Measurements from ENCODE around the gene FBN2.

FBN2 gene

DNA sequence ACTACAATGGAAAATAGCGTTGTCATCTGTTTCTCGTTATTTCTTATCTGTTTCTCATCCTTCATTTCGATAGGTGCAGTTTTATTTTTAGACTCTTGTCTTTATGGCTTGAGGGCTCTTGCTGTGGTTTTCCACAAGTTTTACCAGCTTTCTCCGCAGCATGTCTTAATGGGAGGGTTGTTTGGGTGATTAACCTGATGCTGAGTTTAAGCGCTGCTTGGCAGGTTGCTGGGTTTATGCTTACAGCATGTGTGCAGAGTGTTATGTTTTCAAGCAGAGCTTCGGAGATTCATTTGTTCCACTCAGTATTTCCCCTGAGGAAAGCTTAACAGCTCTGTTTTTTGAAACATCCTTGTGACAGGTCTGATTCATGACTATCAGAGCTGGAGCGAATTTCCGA, 300.5 kb downstream of the FBN2 start:
- DNase-seq = peak; percentile 64

DNA sequence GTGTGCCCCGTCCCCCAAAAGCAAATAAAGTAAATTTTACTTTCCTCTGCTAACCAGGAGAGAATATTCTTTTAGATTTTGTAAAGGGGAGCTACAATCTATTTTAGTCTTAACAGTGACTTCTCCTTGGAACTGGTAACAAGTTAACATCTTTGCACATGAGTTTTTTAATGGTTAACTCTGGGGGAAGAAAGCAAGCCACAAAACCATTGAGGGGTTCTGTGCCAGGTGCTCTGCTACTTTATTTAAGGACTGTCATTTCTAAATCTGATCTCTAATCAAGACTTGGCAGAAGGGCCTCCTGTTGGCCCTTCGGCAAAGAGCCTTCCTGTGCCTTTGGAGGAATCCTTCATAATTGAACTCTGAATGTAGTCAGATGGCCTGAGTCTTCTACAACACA, 301.0 kb downstream of the FBN2 start:
- no peak for DNase-seq

DNA sequence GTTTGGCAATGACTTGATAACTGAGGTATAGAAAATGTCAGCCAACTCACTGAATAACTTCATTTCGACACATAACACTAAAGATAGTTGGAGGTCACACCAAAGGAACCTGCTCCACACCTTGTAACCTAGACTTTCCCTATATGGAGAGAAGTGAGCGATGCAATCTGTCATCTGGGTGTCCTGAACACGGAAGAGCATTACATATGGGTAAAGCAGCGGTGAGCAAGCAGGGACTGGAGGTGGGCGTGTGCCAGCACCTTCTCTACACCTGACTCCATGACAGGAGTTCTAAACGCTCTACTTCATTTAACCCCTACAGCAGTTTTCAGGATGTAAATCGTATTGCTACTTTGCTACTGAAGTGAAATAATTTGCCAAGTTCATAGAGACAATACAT, 301.7 kb downstream of the FBN2 start:
- DNase-seq = no peak

DNA sequence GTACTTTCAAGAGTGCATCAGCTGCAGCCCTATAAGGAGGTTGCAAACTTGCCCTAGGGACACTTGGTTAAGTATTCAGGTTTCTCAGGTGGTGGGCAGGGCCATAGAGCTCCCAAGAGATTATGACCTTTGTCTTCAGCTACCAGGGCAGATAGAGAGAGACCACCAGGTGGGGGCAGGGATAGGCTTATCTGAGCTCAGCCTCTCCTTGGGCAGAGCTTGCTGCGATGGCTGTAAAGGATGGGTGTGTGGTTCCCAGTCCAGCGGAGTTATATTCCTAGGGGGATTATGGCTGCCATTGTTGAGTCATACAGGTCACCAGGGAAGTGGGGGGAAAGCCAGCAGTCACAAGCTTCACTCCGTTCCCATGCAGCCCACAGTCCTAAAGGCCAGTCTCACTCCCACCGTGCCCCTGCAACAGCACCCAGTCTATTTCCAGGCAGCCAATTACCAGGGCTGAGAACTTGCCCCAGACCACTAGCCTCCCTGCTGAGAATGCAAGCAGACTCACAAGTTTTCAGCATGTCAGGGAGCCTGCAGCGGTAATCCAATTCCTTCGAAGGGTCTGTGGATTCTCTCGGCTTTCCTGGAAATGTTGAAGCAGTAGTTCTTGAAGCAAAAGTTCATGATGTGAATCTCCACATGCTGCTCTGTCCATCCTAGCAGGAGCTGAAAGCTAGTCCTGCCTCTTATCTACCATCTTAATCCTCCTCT, 303.0 kb downstream of the FBN2 start:
- DNase-seq = no peak

DNA sequence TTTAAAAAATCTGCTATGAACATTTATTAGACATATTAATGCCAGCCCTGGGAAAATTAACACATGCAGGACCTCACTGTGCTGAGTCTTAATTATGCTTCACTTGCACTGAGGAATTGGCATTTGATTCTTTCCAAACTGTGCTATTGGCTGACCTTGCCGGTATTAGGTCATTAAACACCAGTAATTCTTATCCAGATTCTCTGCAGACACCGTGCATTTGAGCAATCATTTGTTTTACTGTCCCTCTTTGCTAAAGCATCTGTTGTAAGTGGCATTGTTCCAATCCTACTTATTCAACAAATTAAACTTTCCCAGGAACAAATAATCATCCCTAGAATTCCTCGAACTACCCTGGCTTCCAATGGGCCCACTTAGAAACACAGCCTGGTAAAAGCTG, 309.5 kb downstream of the FBN2 start:
- peak; percentile 58 for DNase-seq

DNA sequence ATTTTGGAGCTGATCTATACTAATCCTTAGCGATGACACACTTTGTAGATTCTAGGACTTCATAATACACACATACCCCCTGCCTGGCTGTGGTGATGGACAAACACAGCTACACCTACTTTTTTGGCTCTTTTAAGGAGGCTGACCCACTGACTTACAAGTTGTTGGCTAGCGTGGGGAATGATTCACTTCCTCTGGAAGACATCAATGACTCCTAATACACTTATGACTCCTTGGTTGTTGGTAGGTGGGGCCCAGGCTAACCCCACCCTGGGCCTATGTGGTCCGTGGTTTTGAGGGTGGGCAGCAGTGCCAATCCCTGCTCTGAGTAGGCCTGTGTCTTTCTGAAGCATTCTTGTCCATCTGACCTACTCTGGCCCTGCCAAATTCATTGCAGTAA, 310.0 kb downstream of the FBN2 start:
- DNase-seq = peak; percentile 85

DNA sequence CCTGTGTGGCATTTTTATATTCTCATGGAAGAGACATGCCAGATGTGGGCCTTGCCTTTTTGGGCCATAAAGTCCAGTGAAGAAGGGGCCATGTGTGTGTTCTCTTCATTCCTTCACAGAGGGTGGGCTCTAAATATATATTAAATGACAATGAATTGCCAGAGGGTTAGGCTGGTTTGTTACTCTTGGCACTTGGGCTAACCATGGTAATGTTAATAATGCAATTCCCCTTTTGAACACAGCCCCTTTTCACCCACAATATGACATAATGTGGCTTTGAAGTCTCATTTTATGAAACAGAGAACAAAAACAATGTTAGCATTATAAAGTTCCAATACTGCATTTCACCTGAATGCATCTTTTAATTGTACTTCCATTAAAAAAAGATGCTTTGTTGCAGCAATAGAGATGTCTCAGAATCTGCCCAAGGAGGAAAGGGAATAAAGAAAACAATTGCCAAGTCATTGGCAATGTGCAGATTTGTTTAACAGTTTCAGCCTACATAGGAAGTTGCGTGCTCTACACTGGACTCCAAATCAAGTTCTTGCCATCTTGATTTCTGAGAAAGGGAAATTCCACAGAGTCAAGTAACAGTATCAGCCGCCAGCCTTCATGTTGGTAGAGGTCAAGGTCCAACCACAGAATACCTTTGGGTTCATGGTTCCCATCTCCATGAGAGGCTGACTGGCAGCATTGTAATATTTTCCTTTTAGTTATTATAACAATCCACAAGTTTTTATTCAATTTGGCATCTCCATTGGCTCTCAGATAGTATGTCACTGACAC, 312.6 kb downstream of the FBN2 start:
- no peak for DNase-seq

DNA sequence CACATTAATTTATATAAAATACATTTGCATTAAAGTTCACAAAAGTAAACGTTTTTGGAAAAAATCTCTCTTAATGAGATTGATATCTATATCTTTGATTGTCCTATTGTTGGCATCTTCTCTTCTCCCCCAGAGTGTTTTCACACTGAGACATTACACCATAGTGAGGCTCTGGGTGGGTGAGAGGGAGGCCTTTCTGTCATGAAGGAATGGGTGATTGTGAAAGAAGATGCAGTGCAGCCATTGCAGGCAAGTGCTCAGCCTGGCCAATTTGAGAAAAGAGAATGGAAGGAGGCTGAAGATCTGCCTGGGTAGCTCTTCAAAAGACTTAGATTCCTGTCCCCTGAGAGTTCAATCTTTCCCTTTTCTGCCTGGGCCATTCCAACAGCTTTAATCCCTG, 313.7 kb downstream of the FBN2 start:
- DNase-seq = no peak

DNA sequence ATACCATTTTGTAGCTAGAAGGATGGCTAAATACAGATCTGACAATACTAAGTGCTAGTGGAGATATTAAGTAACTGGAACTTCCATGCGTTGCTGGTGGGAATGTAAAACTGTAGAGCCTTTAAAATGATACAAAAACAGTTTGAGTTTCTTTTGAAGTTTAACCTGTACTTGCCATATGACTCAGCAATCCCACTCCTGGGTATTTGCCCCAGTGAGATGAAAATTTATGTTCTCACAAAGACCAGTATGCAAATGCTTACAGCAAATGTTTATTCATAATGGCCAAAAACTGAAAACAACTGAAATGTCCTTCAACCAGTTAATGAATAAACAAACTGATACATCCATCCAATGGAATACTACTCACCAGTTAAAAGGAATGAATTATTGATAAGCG, 317.2 kb downstream of the FBN2 start:
- DNase-seq = no peak

DNA sequence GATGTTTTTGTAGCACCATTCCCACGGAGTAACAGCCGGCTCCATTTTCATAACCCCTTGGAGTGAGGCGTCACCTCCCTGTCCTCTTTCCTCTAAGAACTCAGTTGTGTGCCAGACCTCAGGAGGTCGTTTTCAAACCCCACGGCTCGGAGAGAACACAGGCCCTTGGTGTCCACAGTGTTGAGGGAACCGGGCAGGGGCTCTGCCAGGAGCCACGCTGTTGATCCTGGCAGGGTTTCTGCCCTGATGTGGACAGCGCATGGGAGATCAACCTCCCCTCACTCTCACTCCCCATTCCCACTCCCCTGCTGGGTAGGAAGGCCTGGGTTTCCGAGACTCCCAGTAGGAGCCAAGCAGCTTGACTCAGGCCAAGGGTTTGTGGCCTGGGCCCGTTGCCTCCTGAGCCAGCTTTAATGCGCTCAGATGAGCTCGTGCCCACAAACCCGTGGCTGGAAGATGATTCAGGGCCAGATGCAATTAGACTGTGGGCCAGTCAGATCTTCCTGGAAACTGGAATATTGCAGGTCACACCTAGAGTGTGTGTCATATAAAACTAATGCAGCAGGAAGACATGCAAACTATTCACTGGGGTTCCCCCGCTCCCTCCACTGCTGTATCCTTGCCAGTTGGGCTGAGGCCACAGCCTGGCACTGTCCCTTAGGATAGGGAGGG, 321.0 kb downstream of the FBN2 start:
- peak; percentile 81 for DNase-seq

DNA sequence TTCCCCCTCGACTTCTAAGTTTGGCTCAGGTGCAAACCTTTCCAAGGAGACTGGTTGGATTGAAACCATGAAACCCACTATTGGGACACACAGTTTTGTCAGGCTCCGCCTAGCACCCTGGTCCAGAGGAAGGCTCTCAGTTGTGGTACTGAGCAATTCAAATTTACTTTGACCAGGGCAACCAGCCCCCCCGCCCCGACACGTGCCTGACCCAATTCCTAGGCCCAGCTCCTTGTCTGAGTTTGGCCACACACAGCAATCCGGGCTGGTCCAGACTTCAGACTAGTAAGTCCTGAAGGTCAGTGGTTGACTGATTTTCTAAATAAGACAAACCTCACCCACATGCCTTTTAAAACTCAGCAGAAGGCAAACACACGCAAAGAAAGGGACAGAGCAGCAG, 321.8 kb downstream of the FBN2 start:
- no peak for DNase-seq

DNA sequence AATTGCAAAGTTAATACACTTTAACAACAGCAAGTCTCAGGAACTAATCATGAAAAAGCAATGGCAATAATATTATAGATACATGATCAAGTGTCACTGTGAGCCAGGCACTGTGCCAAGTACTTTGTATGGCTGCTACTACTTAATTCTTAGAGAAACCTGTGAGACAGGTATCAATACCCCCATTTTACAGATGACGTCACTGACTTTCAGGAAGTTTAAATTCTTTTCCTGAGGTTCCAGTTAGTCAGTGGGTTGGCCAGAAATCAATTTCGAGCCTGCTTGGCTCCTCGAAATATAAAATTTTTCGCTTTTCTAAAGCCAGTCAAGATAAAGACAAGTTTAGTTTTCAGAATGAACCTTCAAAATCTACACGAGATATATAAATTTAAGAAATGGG, 324.2 kb downstream of the FBN2 start:
- no peak for DNase-seq

DNA sequence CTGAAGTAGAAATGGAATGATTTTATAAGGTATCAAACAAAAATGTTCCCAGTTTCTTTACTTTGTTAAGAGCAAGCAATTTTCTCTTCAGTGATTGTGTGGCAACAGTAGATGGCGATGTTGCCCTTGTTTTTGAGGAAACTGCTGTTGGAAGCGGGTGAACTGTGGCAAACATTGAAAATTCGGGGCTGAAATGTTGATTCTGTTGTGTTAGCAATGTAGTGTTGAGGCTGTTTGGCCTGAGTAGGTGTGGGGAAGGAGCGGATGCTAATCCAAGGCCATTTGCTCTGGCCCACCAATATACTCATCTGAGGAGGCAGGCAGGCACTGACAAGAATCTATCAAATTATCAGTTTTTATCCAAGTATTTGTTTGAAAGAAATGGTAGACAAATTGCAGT, 324.7 kb downstream of the FBN2 start:
- peak; percentile 66 for DNase-seq

DNA sequence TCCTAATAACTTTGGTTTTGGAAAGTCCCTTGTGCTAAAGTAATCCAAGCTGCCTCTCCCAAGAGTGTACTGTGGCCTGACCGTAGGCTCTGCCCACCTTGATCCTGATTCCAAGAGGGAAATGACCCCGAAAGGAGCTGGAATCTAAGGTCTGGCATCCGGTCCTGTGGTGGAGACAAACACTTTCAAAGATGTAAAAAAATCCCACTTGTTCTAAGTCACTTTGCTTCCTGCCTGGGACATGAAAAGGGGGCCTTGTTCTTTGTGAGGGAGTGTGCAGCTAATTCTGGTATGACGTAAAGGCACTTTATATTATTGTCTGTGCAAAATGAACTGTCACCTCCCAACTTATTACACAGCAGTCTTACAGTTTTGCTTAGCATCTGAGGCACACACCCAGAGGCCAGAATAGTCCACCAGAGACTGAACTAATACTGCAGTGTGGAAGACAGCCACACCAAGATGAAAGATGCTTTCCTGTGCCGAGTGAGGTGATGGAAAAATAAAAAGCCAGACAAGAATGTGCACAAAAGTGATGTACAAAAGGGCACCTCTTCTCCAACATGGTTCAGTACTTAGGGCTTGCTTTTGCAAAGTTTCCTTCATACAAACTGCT, 325.7 kb downstream of the FBN2 start:
- DNase-seq = no peak

DNA sequence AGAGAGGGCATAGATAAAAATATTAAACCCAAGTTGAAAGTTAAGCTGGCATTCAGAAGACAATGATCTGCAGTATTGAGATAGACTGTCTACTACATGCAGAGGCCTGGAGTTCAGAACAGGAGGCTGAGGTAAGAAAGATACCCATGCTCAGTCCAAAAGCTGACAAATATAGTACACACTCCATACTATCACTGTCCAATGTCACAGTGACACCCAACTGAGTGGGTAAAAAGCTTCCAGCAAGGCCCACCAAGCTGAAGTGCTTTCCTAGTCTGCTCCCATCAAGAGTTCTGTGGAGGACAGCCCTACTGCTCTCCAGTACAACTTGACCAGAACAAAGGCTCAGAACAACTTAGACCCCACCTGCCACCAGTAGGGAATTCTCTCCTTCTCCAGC, 329.6 kb downstream of the FBN2 start:
- no peak for DNase-seq
